Breast epithelium (tissue), 3 donors: ENCODE measurements around the gene ANO3.

Experiments used
- CTCF ChIP-seq, 3 donors: fragments of 450-650 bp; IDR thresholded peaks; one replicate each; pipeline ENCODE4 v1.5.1; 2016 to 2017; ENCODE audit warnings: antibody characterized with exemption in 3 of 3, mild to moderate bottlenecking in 3 of 3, moderate library complexity in 3 of 3
- POLR2A ChIP-seq: fragments of 450-650 bp; IDR thresholded peaks from one replicate; pipeline ENCODE4 v1.6.1; 2016; ENCODE audit warnings: antibody characterized with exemption, mild to moderate bottlenecking, moderate library complexity

DNA sequence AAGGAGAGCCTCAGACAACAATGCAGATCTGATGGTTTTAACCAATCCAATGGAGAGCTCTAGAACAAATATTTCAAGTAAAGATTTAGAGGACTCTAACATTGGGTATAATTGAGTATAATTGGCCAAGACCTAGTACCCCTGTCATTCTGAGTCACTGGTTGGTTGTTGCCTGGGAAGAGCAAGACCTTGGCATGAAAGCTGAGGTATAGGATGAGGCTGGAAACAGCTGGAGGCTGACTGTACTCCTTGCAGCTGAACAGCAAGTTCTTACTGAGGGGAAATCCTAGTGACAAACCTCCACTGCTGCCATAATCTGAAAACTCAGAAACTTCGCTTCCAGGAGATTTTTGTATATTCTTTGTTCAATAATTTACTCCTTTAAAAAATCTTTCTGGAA lies 294.4 kb downstream of the ANO3 start:
- no peak for TF ChIP-seq CTCF (IDR thresholded peaks at IDR 0.05)
- no peak for TF ChIP-seq POLR2A
